Measurements from ENCODE around the gene ADAM29. TPM values are rescaled to one million over a fixed set of nuclear protein-coding genes. Genes with fewer than 3 reads are reported as not detected.

The ADAM29 gene
- total and polyA plus RNA-seq, 2 of the 8 experiments (the other 6 are each of a cell fraction or from before 2014, with no cell fraction given): 0.03 TPM; not detected in 1

DNA sequence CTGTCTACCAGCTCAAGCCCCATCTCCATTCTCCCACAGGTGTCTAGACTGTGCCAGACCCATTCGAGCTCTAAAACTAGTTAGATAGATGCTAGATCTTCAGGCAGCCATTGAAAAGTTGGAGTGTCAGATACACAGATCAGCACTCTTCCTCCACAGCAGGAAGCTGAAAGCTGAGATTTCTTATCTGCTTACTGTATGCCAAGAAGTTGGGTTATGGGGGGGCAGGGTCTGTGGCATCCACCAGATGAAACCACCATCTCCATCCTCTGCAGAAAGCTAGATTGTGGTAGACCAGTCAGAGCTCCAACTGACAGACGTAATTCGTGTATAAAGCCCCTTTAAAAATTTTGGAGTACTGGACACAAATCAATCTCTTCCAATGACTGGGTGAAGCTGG is 54.8 kb downstream of the ADAM29 start:
- H3K56ac ChIP-seq (replicated peaks; ENCODE audit: insufficient read length, low read depth, low read length): no peak overlapping the region
- no peak overlapping the region for H2BK15ac ChIP-seq (ENCODE audit: low read length)
- DNase-seq (ENCODE audit: low read depth in 1 of 2, low spot score in 2 of 2) (no peak), FAIRE-seq (no peak)
- H4K91ac ChIP-seq (replicated peaks; ENCODE audit: insufficient read length, low read length): no peak overlapping the region
- no peak overlapping the region for H2BK20ac ChIP-seq (ENCODE audit: low read length)
- no peaks in the 10 kb centered on the region for H3K79me1 ChIP-seq (ENCODE audit: low read depth, low read length)
- no peak for TF ChIP-seq GTF2F1 (IDR thresholded peaks at IDR 0.05; ENCODE audit: borderline replicate concordance, low read depth, low read length)
- TF ChIP-seq TBP (IDR thresholded peaks at IDR 0.05; ENCODE audit: low read depth, low read length): no peak
- H2AK5ac ChIP-seq (ENCODE audit: low read depth, low read length): no peak overlapping the region
- no peaks in the 10 kb centered on the region for H3K27me3 ChIP-seq (replicated peaks in 1 of 4; ENCODE audit: control insufficient read depth in 3 of 4, extremely low read depth in 1 of 4, insufficient read depth in 3 of 4, low read length in 3 of 4)
- H3K9me3 ChIP-seq (ENCODE audit: insufficient read depth in 2 of 2, low read depth in 1 of 2, low read length in 1 of 2): 0 out of 4 replicates have a peak, but pooled peaks cover 0 to 5% of the 10 kb centered on the region in 2 experiments
- 84% methylated on average over 3 of the region's 3 CpGs; no CpG with 5 or more reads in 1 of the 2 experiments for WGBS, 2 experiments (ENCODE audit: extremely low coverage in 1 of 2, insufficient coverage in 1 of 2, insufficient read length in 1 of 2, insufficient replicate concordance in 2 of 2, low coverage in 1 of 2, low lambda C conversion rate in 2 of 2, missing lambda C conversion rate in 1 of 2)
- H3K9ac ChIP-seq (replicated peaks in 1 of 4; ENCODE audit: extremely low read depth in 1 of 4, low read depth in 3 of 4, low read length in 3 of 4): no peak overlapping the region
- ChIA-PET POLR2A (ENCODE audit: partially characterized antibody) (no interaction called here), CTCF (ENCODE audit: partially characterized antibody) (interaction anchor here (0.6 to 1.1 kb wide), 2 partner anchors 281 to 478 kb away, joined by 3 read pairs; no protein-coding TSS in a partner anchor)
- no peak overlapping the region for H2BK5ac ChIP-seq (ENCODE audit: low read depth, low read length)
- no peak overlapping the region for H4K8ac ChIP-seq (ENCODE audit: extremely low read depth, insufficient read depth, low read length)
- H3K18ac ChIP-seq (ENCODE audit: extremely low read depth, low read length): no peak overlapping the region
- no peaks in the 10 kb centered on the region for H4K20me1 ChIP-seq (replicated peaks in 1 of 2; ENCODE audit: control insufficient read depth in 1 of 2, insufficient read depth in 2 of 2, low read length in 2 of 2)
- no peak overlapping the region for H3K4me3 ChIP-seq (ENCODE audit: extremely low read depth in 1 of 4, insufficient read depth in 2 of 4, low read depth in 3 of 4, low read length in 4 of 4)
- no peaks in the 10 kb centered on the region for H3K23me2 ChIP-seq (ENCODE audit: low read depth, low read length)
- H2BK120ac ChIP-seq (replicated peaks; ENCODE audit: low read depth, low read length): no peak overlapping the region
- no peak overlapping the region for H3K23ac ChIP-seq (ENCODE audit: insufficient read length)
- no peak overlapping the region for H4K5ac ChIP-seq (ENCODE audit: insufficient read length, low read depth, low read length)
- H3K36me3 ChIP-seq (ENCODE audit: control insufficient read depth in 2 of 4, insufficient read depth in 4 of 4, low read length in 3 of 4): no peaks in the 10 kb centered on the region
- H2BK12ac ChIP-seq (ENCODE audit: low read depth, low read length): no peak overlapping the region
- H3K4ac ChIP-seq (replicated peaks; ENCODE audit: insufficient read length, low read depth, low read length): no peak overlapping the region
- no peaks in the 10 kb centered on the region for H3K4me1 ChIP-seq (replicated peaks in 1 of 4; ENCODE audit: control insufficient read depth in 3 of 4, insufficient read depth in 4 of 4, low read length in 3 of 4)
- H3K27ac ChIP-seq (ENCODE audit: low read depth, low read length): no peak overlapping the region
- no peak overlapping the region for H2AFZ ChIP-seq (ENCODE audit: low read length)
- no peaks in the 10 kb centered on the region for H3K79me2 ChIP-seq (ENCODE audit: control insufficient read depth in 1 of 2, insufficient read depth in 2 of 2, low read length in 2 of 2)
- no peak overlapping the region for H3K4me2 ChIP-seq (ENCODE audit: insufficient read depth in 1 of 2, low read depth in 2 of 2, low read length in 2 of 2)
- H3K14ac ChIP-seq (ENCODE audit: insufficient read length): no peak overlapping the region

All from H1 (cell line).